GM21515 (cell line): ENCODE measurements around the gene TSFM.
"Not testable (repeated sequence)": the region's sequence is repeated elsewhere in the genome, so short reads cannot be mapped to it uniquely, and the experiment has no call there.

ENCODE experiments used
- ATAC-seq: cut with Tn5 transposase; IDR thresholded peaks from one replicate; pipeline ENCODE4 v1.9.1; 2021; ENCODE audit not compliant: unreplicated experiment

The TSFM gene

GRCh38 chr12:57813971-57814772 is 31.6 kb downstream of the TSFM start:
- no peak for ATAC-seq

GRCh38 chr12:57815177-57816000 is 32.8 kb downstream of the TSFM start:
- ATAC-seq: no peak

GRCh38 chr12:57816001-57816854 is 33.6 kb downstream of the TSFM start:
- ATAC-seq: no peak

GRCh38 chr12:57816855-57817151 is 34.2 kb downstream of the TSFM start:
- ATAC-seq: no peak

- no peak for ATAC-seq
These were observed 34.8 kb downstream of the TSFM start for GRCh38 chr12:57817261-57817989.

GRCh38 chr12:57817990-57818331 is 35.4 kb downstream of the TSFM start:
- not testable (repeated sequence) for ATAC-seq

DNA sequence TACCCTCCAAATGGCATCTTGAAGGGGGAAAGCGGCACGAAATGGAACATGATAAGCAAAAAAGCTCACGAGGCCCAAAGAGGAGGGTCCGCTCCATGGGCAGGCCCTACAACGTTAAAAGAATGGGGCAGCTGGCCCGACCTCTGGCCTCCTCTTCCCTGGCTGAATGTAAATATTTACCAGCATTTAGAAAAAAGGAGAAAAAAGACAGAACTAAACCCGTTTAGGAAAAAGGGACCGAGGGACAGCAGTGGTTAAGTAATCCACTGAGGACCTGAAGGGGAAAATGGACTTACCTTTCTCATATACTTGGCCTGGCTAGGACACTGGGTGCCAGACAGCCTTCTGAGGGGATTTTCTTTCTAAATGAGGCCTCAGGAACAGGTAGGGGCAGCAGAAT is 37.5 kb downstream of the TSFM start:
- ATAC-seq: not testable (repeated sequence)

DNA sequence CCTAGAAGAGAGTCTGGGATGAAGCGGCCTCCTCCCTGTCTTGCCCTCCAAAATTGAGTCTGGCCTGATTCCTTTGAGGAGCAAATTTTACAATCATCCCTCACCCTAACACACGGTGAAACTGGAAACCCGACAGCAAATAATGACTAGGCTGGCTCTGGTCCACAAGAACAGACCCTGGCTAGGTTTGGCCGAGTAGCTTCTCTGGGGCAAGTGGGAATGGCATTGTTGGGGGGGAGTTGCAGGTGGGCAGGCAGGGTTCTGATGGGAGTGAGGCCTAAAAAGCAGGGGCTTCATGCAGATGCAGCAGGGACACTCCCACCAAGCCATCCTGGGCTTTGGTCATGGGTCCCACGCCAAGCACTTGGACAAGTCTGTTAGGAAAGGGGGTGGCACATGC is 38.4 kb downstream of the TSFM start:
- ATAC-seq: not testable (repeated sequence)

- no peak for ATAC-seq
These were observed 39.1 kb downstream of the TSFM start for GRCh38 chr12:57821474-57822214.

GRCh38 chr12:57822392-57823130 is 40.0 kb downstream of the TSFM start:
- ATAC-seq: no peak

GRCh38 chr12:57823131-57823907 is 40.7 kb downstream of the TSFM start:
- no peak for ATAC-seq

GRCh38 chr12:57823908-57824640 is 41.5 kb downstream of the TSFM start:
- no peak for ATAC-seq

GRCh38 chr12:57825451-57825850 is 42.9 kb downstream of the TSFM start:
- ATAC-seq: no peak

- ATAC-seq: no peak
These were observed 43.8 kb downstream of the TSFM start for GRCh38 chr12:57826400-57826799.

- no peak for ATAC-seq
These were observed 44.4 kb downstream of the TSFM start for GRCh38 chr12:57826966-57827365.

- no peak for ATAC-seq
These were observed 46.6 kb downstream of the TSFM start for GRCh38 chr12:57829025-57829777.

- no peak for ATAC-seq
These were observed 47.8 kb downstream of the TSFM start for GRCh38 chr12:57830393-57830792.
